GM18870 (cell line): Measurements from ENCODE around the gene CLDN11.

Experiments
- ATAC-seq: cut with Tn5 transposase; IDR thresholded peaks from one replicate; pipeline ENCODE4 v1.9.1; 2021; ENCODE audit warnings: moderate library complexity; ENCODE audit not compliant: unreplicated experiment

CLDN11 gene

GRCh38 chr3:170469151-170470062 lies 50.7 kb downstream of the CLDN11 start:
- ATAC-seq: no peak

GRCh38 chr3:170470063-170471016 lies 51.7 kb downstream of the CLDN11 start:
- ATAC-seq: no peak

GRCh38 chr3:170471149-170471548 lies 52.5 kb downstream of the CLDN11 start:
- ATAC-seq: no peak

GRCh38 chr3:170473358-170473757 lies 54.7 kb downstream of the CLDN11 start:
- no peak for ATAC-seq

- no peak for ATAC-seq
These were observed 56.5 kb downstream of the CLDN11 start for GRCh38 chr3:170475092-170475685.

GRCh38 chr3:170476291-170476690 lies 57.6 kb downstream of the CLDN11 start:
- no peak for ATAC-seq

- ATAC-seq: no peak
These were observed 58.7 kb downstream of the CLDN11 start for GRCh38 chr3:170477395-170477794.

GRCh38 chr3:170480111-170480510 lies 61.4 kb downstream of the CLDN11 start:
- ATAC-seq: no peak

GRCh38 chr3:170482199-170482598 lies 63.5 kb downstream of the CLDN11 start:
- no peak for ATAC-seq

GRCh38 chr3:170483485-170484262 lies 65.0 kb downstream of the CLDN11 start:
- no peak for ATAC-seq
